K562 (cell line): ENCODE data around the gene ZNF652. TPM values are rescaled to one million over a fixed set of nuclear protein-coding genes. Genes with fewer than 3 reads are reported as not detected.

ENCODE experiments used
- ARID3A ChIP-seq: IDR thresholded peaks from 2 replicates; pipeline ENCODE4 v1.6.1; 2012; ENCODE audit warnings: low read depth, low read length, improper control_type of control experiment, borderline replicate concordance
- FOXO4 ChIP-seq: fragments of 450-650 bp; formaldehyde crosslinking; IDR thresholded peaks from 2 replicates; pipeline ENCODE4 v1.4.0; 2020; ENCODE audit warnings: mild to moderate bottlenecking, moderate library complexity
- PHB ChIP-seq: fragments of 250-450 bp; sonication (Bioruptor Pico); IDR thresholded peaks from 2 replicates; pipeline ENCODE4 v1.5.0; 2021
- POLR3G ChIP-seq: IDR thresholded peaks from 2 replicates; pipeline ENCODE4 v1.6.1; 2011; ENCODE audit not compliant: insufficient read length, insufficient replicate concordance; ENCODE audit errors: extremely low read depth
- PTBP1 ChIP-seq: fragments of 200-400 bp; formaldehyde crosslinking; IDR thresholded peaks from 2 replicates; pipeline ENCODE4 v1.6.1; 2017; ENCODE audit warnings: low read depth, low read length
- TFAP4 ChIP-seq: sonication (generic); formaldehyde crosslinking; IDR thresholded peaks from 2 replicates; pipeline ENCODE4 v1.8.0; 2022; ENCODE audit warnings: missing genetic modification reagents, mild to moderate bottlenecking, moderate library complexity, borderline replicate concordance
- THRA ChIP-seq: fragments of 450-650 bp; IDR thresholded peaks from 2 replicates; pipeline ENCODE4 v1.6.1; 2017; ENCODE audit warnings: mild to moderate bottlenecking, moderate library complexity
- ZNF408 ChIP-seq: fragments of 250-450 bp; sonication (Bioruptor Pico); IDR thresholded peaks from 2 replicates; pipeline ENCODE4 v1.4.0; 2020; ENCODE audit warnings: low read depth, mild to moderate bottlenecking, moderate library complexity
- polyA plus RNA-seq, 8 experiments: library from polyadenylated mRNA; depleted of rRNA in 4 of 8; stranded (reverse) in 5 of 8; unstranded in 3 of 8; fragments of >200 nt; fragmentation: Nextera tagmentation in 2 of 8; fragmentation: Illumina TruSeq in 1 of 8; extraction: Ambion mirVana in 2 of 8; extraction: Trizol in 1 of 8; gene quantifications; 2 replicates each; pipeline versions ENCODE4 v1.2.1 to v1.2.3, GENCODE V29; 2011 to 2014; ENCODE audit warnings: inconsistent platforms in 1 of 8, missing spikeins in 1 of 8
- total RNA-seq, 7 experiments: library from RNA; depleted of rRNA in 6 of 7; stranded (reverse); fragments of >200 nt in 6 of 7; fragmentation: Illumina TruSeq in 2 of 7; extraction: Trizol in 2 of 7; gene quantifications; 2 replicates each; pipeline versions ENCODE4 v1.2.1 to v1.2.3, GENCODE V29; 2011 to 2021; ENCODE audit warnings: low replicate concordance in 1 of 7
- TF ChIP-seq, protein P1 (sequence below): fragments of 450-650 bp; IDR thresholded peaks from 2 replicates; pipeline ENCODE4 v1.6.1; 2016; ENCODE audit warnings: mild to moderate bottlenecking, moderate library complexity

The ZNF652 gene
- total and polyA plus RNA-seq, 9 of the 15 experiments (the other 6 are each of a cell fraction or from before 2014, with no cell fraction given), result 5.1 to 15.5 (median 7.8) TPM

- TF ChIP-seq, protein P1, sequence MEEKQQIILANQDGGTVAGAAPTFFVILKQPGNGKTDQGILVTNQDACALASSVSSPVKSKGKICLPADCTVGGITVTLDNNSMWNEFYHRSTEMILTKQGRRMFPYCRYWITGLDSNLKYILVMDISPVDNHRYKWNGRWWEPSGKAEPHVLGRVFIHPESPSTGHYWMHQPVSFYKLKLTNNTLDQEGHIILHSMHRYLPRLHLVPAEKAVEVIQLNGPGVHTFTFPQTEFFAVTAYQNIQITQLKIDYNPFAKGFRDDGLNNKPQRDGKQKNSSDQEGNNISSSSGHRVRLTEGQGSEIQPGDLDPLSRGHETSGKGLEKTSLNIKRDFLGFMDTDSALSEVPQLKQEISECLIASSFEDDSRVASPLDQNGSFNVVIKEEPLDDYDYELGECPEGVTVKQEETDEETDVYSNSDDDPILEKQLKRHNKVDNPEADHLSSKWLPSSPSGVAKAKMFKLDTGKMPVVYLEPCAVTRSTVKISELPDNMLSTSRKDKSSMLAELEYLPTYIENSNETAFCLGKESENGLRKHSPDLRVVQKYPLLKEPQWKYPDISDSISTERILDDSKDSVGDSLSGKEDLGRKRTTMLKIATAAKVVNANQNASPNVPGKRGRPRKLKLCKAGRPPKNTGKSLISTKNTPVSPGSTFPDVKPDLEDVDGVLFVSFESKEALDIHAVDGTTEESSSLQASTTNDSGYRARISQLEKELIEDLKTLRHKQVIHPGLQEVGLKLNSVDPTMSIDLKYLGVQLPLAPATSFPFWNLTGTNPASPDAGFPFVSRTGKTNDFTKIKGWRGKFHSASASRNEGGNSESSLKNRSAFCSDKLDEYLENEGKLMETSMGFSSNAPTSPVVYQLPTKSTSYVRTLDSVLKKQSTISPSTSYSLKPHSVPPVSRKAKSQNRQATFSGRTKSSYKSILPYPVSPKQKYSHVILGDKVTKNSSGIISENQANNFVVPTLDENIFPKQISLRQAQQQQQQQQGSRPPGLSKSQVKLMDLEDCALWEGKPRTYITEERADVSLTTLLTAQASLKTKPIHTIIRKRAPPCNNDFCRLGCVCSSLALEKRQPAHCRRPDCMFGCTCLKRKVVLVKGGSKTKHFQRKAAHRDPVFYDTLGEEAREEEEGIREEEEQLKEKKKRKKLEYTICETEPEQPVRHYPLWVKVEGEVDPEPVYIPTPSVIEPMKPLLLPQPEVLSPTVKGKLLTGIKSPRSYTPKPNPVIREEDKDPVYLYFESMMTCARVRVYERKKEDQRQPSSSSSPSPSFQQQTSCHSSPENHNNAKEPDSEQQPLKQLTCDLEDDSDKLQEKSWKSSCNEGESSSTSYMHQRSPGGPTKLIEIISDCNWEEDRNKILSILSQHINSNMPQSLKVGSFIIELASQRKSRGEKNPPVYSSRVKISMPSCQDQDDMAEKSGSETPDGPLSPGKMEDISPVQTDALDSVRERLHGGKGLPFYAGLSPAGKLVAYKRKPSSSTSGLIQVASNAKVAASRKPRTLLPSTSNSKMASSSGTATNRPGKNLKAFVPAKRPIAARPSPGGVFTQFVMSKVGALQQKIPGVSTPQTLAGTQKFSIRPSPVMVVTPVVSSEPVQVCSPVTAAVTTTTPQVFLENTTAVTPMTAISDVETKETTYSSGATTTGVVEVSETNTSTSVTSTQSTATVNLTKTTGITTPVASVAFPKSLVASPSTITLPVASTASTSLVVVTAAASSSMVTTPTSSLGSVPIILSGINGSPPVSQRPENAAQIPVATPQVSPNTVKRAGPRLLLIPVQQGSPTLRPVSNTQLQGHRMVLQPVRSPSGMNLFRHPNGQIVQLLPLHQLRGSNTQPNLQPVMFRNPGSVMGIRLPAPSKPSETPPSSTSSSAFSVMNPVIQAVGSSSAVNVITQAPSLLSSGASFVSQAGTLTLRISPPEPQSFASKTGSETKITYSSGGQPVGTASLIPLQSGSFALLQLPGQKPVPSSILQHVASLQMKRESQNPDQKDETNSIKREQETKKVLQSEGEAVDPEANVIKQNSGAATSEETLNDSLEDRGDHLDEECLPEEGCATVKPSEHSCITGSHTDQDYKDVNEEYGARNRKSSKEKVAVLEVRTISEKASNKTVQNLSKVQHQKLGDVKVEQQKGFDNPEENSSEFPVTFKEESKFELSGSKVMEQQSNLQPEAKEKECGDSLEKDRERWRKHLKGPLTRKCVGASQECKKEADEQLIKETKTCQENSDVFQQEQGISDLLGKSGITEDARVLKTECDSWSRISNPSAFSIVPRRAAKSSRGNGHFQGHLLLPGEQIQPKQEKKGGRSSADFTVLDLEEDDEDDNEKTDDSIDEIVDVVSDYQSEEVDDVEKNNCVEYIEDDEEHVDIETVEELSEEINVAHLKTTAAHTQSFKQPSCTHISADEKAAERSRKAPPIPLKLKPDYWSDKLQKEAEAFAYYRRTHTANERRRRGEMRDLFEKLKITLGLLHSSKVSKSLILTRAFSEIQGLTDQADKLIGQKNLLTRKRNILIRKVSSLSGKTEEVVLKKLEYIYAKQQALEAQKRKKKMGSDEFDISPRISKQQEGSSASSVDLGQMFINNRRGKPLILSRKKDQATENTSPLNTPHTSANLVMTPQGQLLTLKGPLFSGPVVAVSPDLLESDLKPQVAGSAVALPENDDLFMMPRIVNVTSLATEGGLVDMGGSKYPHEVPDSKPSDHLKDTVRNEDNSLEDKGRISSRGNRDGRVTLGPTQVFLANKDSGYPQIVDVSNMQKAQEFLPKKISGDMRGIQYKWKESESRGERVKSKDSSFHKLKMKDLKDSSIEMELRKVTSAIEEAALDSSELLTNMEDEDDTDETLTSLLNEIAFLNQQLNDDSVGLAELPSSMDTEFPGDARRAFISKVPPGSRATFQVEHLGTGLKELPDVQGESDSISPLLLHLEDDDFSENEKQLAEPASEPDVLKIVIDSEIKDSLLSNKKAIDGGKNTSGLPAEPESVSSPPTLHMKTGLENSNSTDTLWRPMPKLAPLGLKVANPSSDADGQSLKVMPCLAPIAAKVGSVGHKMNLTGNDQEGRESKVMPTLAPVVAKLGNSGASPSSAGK, result no peak
- no peak for TF ChIP-seq POLR3G
- TF ChIP-seq FOXO4 (CRISPR knock-in tag), result no peak
- TF ChIP-seq PHB (CRISPR knock-in tag), result no peak
- TF ChIP-seq ARID3A, result no peak
- TF ChIP-seq THRA, result no peak
- no peak for TF ChIP-seq PTBP1
- no peak for TF ChIP-seq TFAP4
- TF ChIP-seq ZNF408, result no peak
Observed at GRCh38 chr17:49260011-49260816, 101.8 kb downstream of the ZNF652 start (continued).
